H1 (cell line): ENCODE results near the gene HYDIN. TPM values are rescaled to one million over a fixed set of nuclear protein-coding genes. Genes with fewer than 3 reads are reported as not detected.

Experiments used
- CTCF ChIA-PET: fragments of 300-600 bp; sonication (Branson Sonifier 250); formaldehyde crosslinking; loops from one replicate; lab custom pipeline; 2021; ENCODE audit not compliant: partially characterized antibody; lab: Charles Lee
- POLR2A ChIA-PET: fragments of 300-600 bp; sonication (Branson Sonifier 250); formaldehyde crosslinking; loops from one replicate; lab custom pipeline; 2021; ENCODE audit warnings: inconsistent platforms; ENCODE audit not compliant: partially characterized antibody; lab: Charles Lee
- DNase-seq, 2 experiments: peaks; one replicate each; pipeline versions ENCODE4 v3.0.0 to v3.0.0-alpha.2; 2010 to 2022; ENCODE audit warnings: low spot score in 2 of 2, low read depth in 1 of 2, mixed read lengths in 1 of 2
- FAIRE-seq: peaks from 2 replicates; lab custom pipeline; 2011; peaks lifted over from hg19 to GRCh38; lab: Jason Lieb, UNC
- H2AFZ ChIP-seq: 2 replicates; pipeline ENCODE4 v1.8.1; 2012; ENCODE audit warnings: low read length, inconsistent platforms
- H2AK5ac ChIP-seq: 2 replicates; pipeline ENCODE4 v1.6.1; 2013; ENCODE audit warnings: low read depth, low read length
- H2BK120ac ChIP-seq: replicated peaks from 2 replicates; pipeline ENCODE3; 2013; ENCODE audit warnings: low read depth, low read length, inconsistent platforms
- H2BK12ac ChIP-seq: 2 replicates; pipeline ENCODE4 v1.6.1; 2013; ENCODE audit warnings: low read depth, low read length
- H2BK15ac ChIP-seq: 2 replicates; pipeline ENCODE4 v1.6.1; 2013; ENCODE audit warnings: low read length
- H2BK20ac ChIP-seq: 2 replicates; pipeline ENCODE4 v1.6.1; 2013; ENCODE audit warnings: low read length
- H2BK5ac ChIP-seq: 2 replicates; pipeline ENCODE4 v1.6.1; 2013; ENCODE audit warnings: low read depth, low read length
- H3K14ac ChIP-seq: 2 replicates; pipeline ENCODE4 v1.6.1; 2013; ENCODE audit warnings: inconsistent platforms; ENCODE audit not compliant: insufficient read length
- H3K18ac ChIP-seq: 2 replicates; pipeline ENCODE4 v1.6.1; 2013; ENCODE audit warnings: low read length; ENCODE audit errors: extremely low read depth
- H3K23ac ChIP-seq: 2 replicates; pipeline ENCODE4 v1.6.1; 2013; ENCODE audit warnings: inconsistent platforms; ENCODE audit not compliant: insufficient read length
- H3K23me2 ChIP-seq: 2 replicates; pipeline ENCODE4 v1.6.1; 2013; ENCODE audit warnings: low read depth, low read length
- H3K27ac ChIP-seq: 2 replicates; pipeline ENCODE4 v1.6.1; 2011; ENCODE audit warnings: low read depth, low read length, inconsistent platforms
- H3K27me3 ChIP-seq, 4 experiments: replicated peaks in 1 of 4; 1 replicate in 1 of 4; 2 replicates in 3 of 4; pipeline versions ENCODE4 v1.6.1 to v1.8.1; 2011 to 2013; ENCODE audit warnings: low read length in 3 of 4, mild to moderate bottlenecking in 3 of 4, inconsistent platforms in 2 of 4, mixed read lengths in 2 of 4, moderate library complexity in 1 of 4; ENCODE audit not compliant: control insufficient read depth in 3 of 4, insufficient read depth in 3 of 4; ENCODE audit errors: extremely low read depth in 1 of 4
- H3K36me3 ChIP-seq, 4 experiments: 2 replicates each; pipeline versions ENCODE4 v1.6.1 to v1.8.1; 2011 to 2013; ENCODE audit warnings: mild to moderate bottlenecking in 4 of 4, low read length in 3 of 4, moderate library complexity in 2 of 4, control low read depth in 1 of 4, inconsistent platforms in 1 of 4; ENCODE audit not compliant: insufficient read depth in 4 of 4, control insufficient read depth in 2 of 4
- H3K4ac ChIP-seq: replicated peaks from 2 replicates; pipeline ENCODE3; 2013; ENCODE audit warnings: low read length, low read depth, mixed read lengths, inconsistent platforms; ENCODE audit not compliant: insufficient read length
- H3K4me1 ChIP-seq, 4 experiments: replicated peaks in 1 of 4; 1 replicate in 1 of 4; 2 replicates in 3 of 4; pipeline versions ENCODE4 v1.6.1 to v1.8.1; 2011 to 2013; ENCODE audit warnings: low read length in 3 of 4, inconsistent platforms in 2 of 4, mixed read lengths in 1 of 4; ENCODE audit not compliant: insufficient read depth in 4 of 4, control insufficient read depth in 3 of 4
- H3K4me2 ChIP-seq, 2 experiments: 2 replicates each; pipeline versions ENCODE4 v1.6.1 to v1.8.1; 2011 to 2013; ENCODE audit warnings: low read depth in 2 of 2, low read length in 2 of 2, control low read depth in 1 of 2, inconsistent platforms in 1 of 2, mild to moderate bottlenecking in 1 of 2; ENCODE audit not compliant: insufficient read depth in 1 of 2
- H3K4me3 ChIP-seq, 4 experiments: fragments of 200-600, 300-600 bp in 1 of 4; sonication (generic), shearing (Covaris generic), sonication (Bioruptor Twin) in 1 of 4; 2 replicates each; pipeline versions ENCODE4 v1.5.1 to v1.8.1; 2011 to 2016; ENCODE audit warnings: low read length in 4 of 4, low read depth in 3 of 4, control low read depth in 2 of 4, inconsistent platforms in 2 of 4, mild to moderate bottlenecking in 2 of 4, mixed read lengths in 1 of 4, moderate library complexity in 1 of 4; ENCODE audit not compliant: insufficient read depth in 2 of 4; ENCODE audit errors: extremely low read depth in 1 of 4
- H3K56ac ChIP-seq: replicated peaks from 2 replicates; pipeline ENCODE3; 2013; ENCODE audit warnings: low read depth, mild to moderate bottlenecking, mixed read lengths, low read length, inconsistent platforms; ENCODE audit not compliant: insufficient read length
- H3K79me1 ChIP-seq: 2 replicates; pipeline ENCODE4 v1.6.1; 2013; ENCODE audit warnings: low read depth, low read length, control low read depth
- H3K79me2 ChIP-seq, 2 experiments: 2 replicates each; pipeline versions ENCODE4 v1.6.1 to v1.8.1; 2012 to 2013; ENCODE audit warnings: low read length in 2 of 2, mild to moderate bottlenecking in 2 of 2, inconsistent platforms in 1 of 2; ENCODE audit not compliant: insufficient read depth in 2 of 2, control insufficient read depth in 1 of 2
- H3K9ac ChIP-seq, 4 experiments: replicated peaks in 1 of 4; 1 replicate in 1 of 4; 2 replicates in 3 of 4; pipeline versions ENCODE4 v1.6.1 to v1.8.1; 2011 to 2013; ENCODE audit warnings: low read depth in 3 of 4, low read length in 3 of 4, control low read depth in 2 of 4, mild to moderate bottlenecking in 2 of 4, moderate library complexity in 2 of 4, inconsistent platforms in 1 of 4; ENCODE audit errors: extremely low read depth in 1 of 4
- H3K9me3 ChIP-seq, 2 experiments: 2 replicates each; pipeline versions ENCODE4 v1.6.1 to v1.8.1; 2012 to 2013; ENCODE audit warnings: mild to moderate bottlenecking in 2 of 2, moderate library complexity in 2 of 2, control low read depth in 1 of 2, inconsistent platforms in 1 of 2, low read depth in 1 of 2, low read length in 1 of 2, mixed read lengths in 1 of 2; ENCODE audit not compliant: insufficient read depth in 2 of 2
- H4K20me1 ChIP-seq, 2 experiments: replicated peaks in 1 of 2; 2 replicates each; pipeline versions ENCODE3 to v1.8.1; 2011 to 2013; ENCODE audit warnings: inconsistent platforms in 2 of 2, low read length in 2 of 2, mild to moderate bottlenecking in 1 of 2; ENCODE audit not compliant: insufficient read depth in 2 of 2, control insufficient read depth in 1 of 2
- H4K5ac ChIP-seq: 2 replicates; pipeline ENCODE4 v1.6.1; 2013; ENCODE audit warnings: low read length, low read depth, mixed read lengths, inconsistent platforms; ENCODE audit not compliant: insufficient read length
- H4K8ac ChIP-seq: 2 replicates; pipeline ENCODE4 v1.8.0; 2013; ENCODE audit warnings: mild to moderate bottlenecking, moderate library complexity, low read length, inconsistent platforms; ENCODE audit not compliant: insufficient read depth; ENCODE audit errors: extremely low read depth
- H4K91ac ChIP-seq: replicated peaks from 2 replicates; pipeline ENCODE3; 2013; ENCODE audit warnings: low read length, mixed read lengths, inconsistent platforms; ENCODE audit not compliant: insufficient read length
- BACH1 ChIP-seq: IDR thresholded peaks from 2 replicates; pipeline ENCODE4 v1.6.1; 2012; ENCODE audit warnings: low read length, improper control_type of control experiment
- BCL11A ChIP-seq, 2 experiments: IDR thresholded peaks; one replicate each; pipeline ENCODE4 v1.6.1; 2011; ENCODE audit warnings: low read depth in 2 of 2, low read length in 2 of 2, mild to moderate bottlenecking in 2 of 2
- CHD2 ChIP-seq: IDR thresholded peaks from 2 replicates; pipeline ENCODE4 v1.6.1; 2012; ENCODE audit warnings: low read length, improper control_type of control experiment
- CTBP2 ChIP-seq: IDR thresholded peaks from 2 replicates; pipeline ENCODE4 v1.7.0; 2011; ENCODE audit warnings: borderline replicate concordance, mild to moderate bottlenecking, moderate library complexity, mixed read lengths, low read length; ENCODE audit not compliant: insufficient read depth, insufficient read length
- EZH2 ChIP-seq: fragments of 200-600 bp; sonication (generic); IDR thresholded peaks from 2 replicates; pipeline ENCODE4 v1.7.1; 2012; ENCODE audit warnings: low read depth, mild to moderate bottlenecking, moderate library complexity, low read length, inconsistent platforms; ENCODE audit not compliant: severe bottlenecking
- GTF2F1 ChIP-seq: IDR thresholded peaks from 2 replicates; pipeline ENCODE4 v1.6.1; 2012; ENCODE audit warnings: low read depth, low read length, improper control_type of control experiment, borderline replicate concordance
- HDAC2 ChIP-seq, 2 experiments: fragments of 300-600 bp in 1 of 2; sonication (generic) in 1 of 2; IDR thresholded peaks; 2 replicates each; pipeline ENCODE4 v1.6.1; 2011 to 2012; ENCODE audit warnings: low read depth in 2 of 2, low read length in 2 of 2, mild to moderate bottlenecking in 2 of 2, moderate library complexity in 2 of 2, borderline replicate concordance in 1 of 2, inconsistent platforms in 1 of 2
- KDM5A ChIP-seq: fragments of 200-600 bp; IDR thresholded peaks from 2 replicates; pipeline ENCODE4 v1.7.1; 2012; ENCODE audit warnings: mild to moderate bottlenecking, low read length, inconsistent platforms, mixed read lengths
- POLR2AphosphoS5 ChIP-seq: IDR thresholded peaks from 2 replicates; pipeline ENCODE4 v1.6.1; 2011; ENCODE audit warnings: low read depth, low read length
- RBBP5 ChIP-seq: IDR thresholded peaks from 2 replicates; pipeline ENCODE4 v1.7.1; 2012; ENCODE audit warnings: low read depth, mild to moderate bottlenecking, inconsistent platforms, low read length, moderate library complexity, borderline replicate concordance
- SP4 ChIP-seq: IDR thresholded peaks from 2 replicates; pipeline ENCODE4 v1.6.1; 2012; ENCODE audit warnings: low read length, inconsistent platforms
- SRF ChIP-seq: IDR thresholded peaks from 2 replicates; pipeline ENCODE4 v1.6.1; 2011; ENCODE audit warnings: mild to moderate bottlenecking, low read depth, low read length, moderate library complexity
- SUZ12 ChIP-seq: fragments of 200-600 bp; sonication (generic); IDR thresholded peaks from 2 replicates; pipeline ENCODE4 v1.6.1; 2012; ENCODE audit warnings: mild to moderate bottlenecking, inconsistent platforms, low read length, moderate library complexity, mixed read lengths
- TCF12 ChIP-seq: IDR thresholded peaks from 2 replicates; pipeline ENCODE4 v1.6.1; 2011; ENCODE audit warnings: low read depth, mild to moderate bottlenecking, low read length
- polyA plus RNA-seq, 7 experiments: library from polyadenylated mRNA; depleted of rRNA in 3 of 7; stranded (reverse) in 5 of 7; unstranded in 2 of 7; fragments of >200 nt in 5 of 7; fragments of 200-250 nt in 2 of 7; gene quantifications; 1 replicate in 5 of 7; 2 replicates in 1 of 7; 4 replicates in 1 of 7; pipeline versions ENCODE4 v1.2.1 to v1.2.3, GENCODE V29; 2011 to 2013; ENCODE audit warnings: missing spikeins in 2 of 7, mixed read lengths in 2 of 7
- total RNA-seq: library from RNA; stranded (reverse); fragmentation: NEBNext Ultra II Directional; extraction: Animal tissue kit (Norgen Biotek cat#: 25700); gene quantifications from 2 replicates; pipeline ENCODE4 v1.2.1, GENCODE V29; 2021

HYDIN gene
- total and polyA plus RNA-seq, 2 of the 8 experiments (the other 6 are each of a cell fraction or from before 2014, with no cell fraction given): 1.1 to 1.8 TPM

- TF ChIP-seq SUZ12: no peak
Observed at GRCh38 chr16:71247478-71247877, 17.0 kb upstream of the HYDIN start (continued).

- peaks cover 0 to 2% (median 0%) of the 10 kb centered on the region in 4 experiments; a peak in 3 of 7 replicates for H3K4me1 ChIP-seq
- no peak overlapping the region for H3K4ac ChIP-seq
- H4K8ac ChIP-seq: no peak overlapping the region
- FAIRE-seq (no peak), DNase-seq (no peak)
- H3K9ac ChIP-seq: no peak overlapping the region
- H3K79me2 ChIP-seq: no peaks in the 10 kb centered on the region
- H4K5ac ChIP-seq: no peak overlapping the region
- H2BK20ac ChIP-seq: no peak overlapping the region
- H3K9me3 ChIP-seq: no peaks in the 10 kb centered on the region
- no peak overlapping the region for H3K14ac ChIP-seq
- no peak overlapping the region for H3K23ac ChIP-seq
- no peak overlapping the region for H3K27ac ChIP-seq
- TF ChIP-seq SP4: no peak
- TF ChIP-seq BACH1: no peak
- TF ChIP-seq GTF2F1: no peak
- TF ChIP-seq BCL11A (IDR thresholded peaks at IDR 0.05; ENCODE audit: low read depth in 2 of 2, low read length in 2 of 2): no peak
- no peak for TF ChIP-seq CHD2
- no peak for TF ChIP-seq POLR2AphosphoS5
- no peak for TF ChIP-seq SRF
- no peak for TF ChIP-seq CTBP2
- no peak for TF ChIP-seq KDM5A
- no peak for TF ChIP-seq RBBP5
- no peak for TF ChIP-seq HDAC2 (IDR thresholded peaks at IDR 0.05; ENCODE audit: borderline replicate concordance in 1 of 2, low read depth in 2 of 2, low read length in 2 of 2)
- no peak for TF ChIP-seq EZH2
- no peak for TF ChIP-seq TCF12
- no peak overlapping the region for H2AK5ac ChIP-seq
- H4K20me1 ChIP-seq: no peaks in the 10 kb centered on the region
- no peak overlapping the region for H3K4me3 ChIP-seq
- no peak overlapping the region for H2BK12ac ChIP-seq
- H2AFZ ChIP-seq: no peak overlapping the region
- no peak overlapping the region for H4K91ac ChIP-seq
- no peak overlapping the region for H2BK15ac ChIP-seq
- H2BK5ac ChIP-seq: no peak overlapping the region
- no peaks in the 10 kb centered on the region for H3K27me3 ChIP-seq
- ChIA-PET POLR2A (no interaction called here), CTCF (interaction anchor here (1.0 kb wide), 1 partner anchor 88 kb away, joined by 3 read pairs; no protein-coding TSS in a partner anchor)
- no peak overlapping the region for H3K4me2 ChIP-seq
- H3K56ac ChIP-seq: no peak overlapping the region
- H3K36me3 ChIP-seq: no peaks in the 10 kb centered on the region
- H3K18ac ChIP-seq: no peak overlapping the region
- H2BK120ac ChIP-seq: no peak overlapping the region
- H3K79me1 ChIP-seq: no peaks in the 10 kb centered on the region
- H3K23me2 ChIP-seq: no peaks in the 10 kb centered on the region
Observed at GRCh38 chr16:71246309-71246708, 15.8 kb upstream of the HYDIN start.
